Measurements from ENCODE around the gene FLCN.

Gene FLCN

GRCh38 chr17:17164676-17165075 is 72.3 kb downstream of the FLCN start:
- H3K27me3 ChIP-seq (ENCODE audit: insufficient read depth, poor library complexity, severe bottlenecking) = no peaks in the 10 kb centered on the region
- no peak overlapping the region for H3K27ac ChIP-seq (replicated peaks)
- TF ChIP-seq REST (IDR thresholded peaks at IDR 0.05; ENCODE audit: insufficient replicate concordance, low read depth) = no peak
- no peak for TF ChIP-seq CTCF (IDR thresholded peaks at IDR 0.05; ENCODE audit: insufficient read depth, low read length)
- TF ChIP-seq SPI1 (IDR thresholded peaks at IDR 0.05; ENCODE audit: borderline replicate concordance, low read depth) = no peak
- no peak for TF ChIP-seq GABPA (IDR thresholded peaks at IDR 0.05; ENCODE audit: low read depth)
- TF ChIP-seq POLR2AphosphoS5 (IDR thresholded peaks at IDR 0.05; ENCODE audit: low read depth) = no peak
- no peak overlapping the region for H3K4me3 ChIP-seq (replicated peaks; ENCODE audit: insufficient read depth, low read length)
- DNase-seq (ENCODE audit: low read depth in 1 of 2, low spot score in 1 of 2) = no peak

GRCh38 chr17:17164156-17164555 is 72.8 kb downstream of the FLCN start:
- H3K27me3 ChIP-seq (ENCODE audit: insufficient read depth, poor library complexity, severe bottlenecking) = no peaks in the 10 kb centered on the region
- TF ChIP-seq REST (IDR thresholded peaks at IDR 0.05; ENCODE audit: insufficient replicate concordance, low read depth) (no peak), GABPA (IDR thresholded peaks at IDR 0.05; ENCODE audit: low read depth) (no peak), SPI1 (IDR thresholded peaks at IDR 0.05; ENCODE audit: borderline replicate concordance, low read depth) (no peak), POLR2AphosphoS5 (IDR thresholded peaks at IDR 0.05; ENCODE audit: low read depth) (no peak), CTCF (IDR thresholded peaks at IDR 0.05; ENCODE audit: insufficient read depth, low read length) (no peak)
- DNase-seq (ENCODE audit: low read depth in 1 of 2, low spot score in 1 of 2) = no peak
- H3K27ac ChIP-seq (replicated peaks) = no peak overlapping the region
- no peak overlapping the region for H3K4me3 ChIP-seq (replicated peaks; ENCODE audit: insufficient read depth, low read length)
